HL-60 (cell line): ENCODE measurements around the gene PLXNB3.

Experiments
- DNase-seq, 2 experiments: peaks; one replicate each; pipeline ENCODE4 v3.0.0-alpha.2; 2010 to 2020; ENCODE audit warnings: low read depth in 1 of 2, low spot score in 1 of 2
- H3K27ac ChIP-seq: fragments of 250-450 bp; sonication (Bioruptor Pico); replicated peaks from 2 replicates; pipeline ENCODE4 v1.5.1; 2020; ENCODE audit warnings: mild to moderate bottlenecking, moderate library complexity
- H3K27me3 ChIP-seq: fragments of 250-450 bp; sonication (Bioruptor Pico); 2 replicates; pipeline ENCODE4 v1.5.1; 2021; ENCODE audit warnings: mild to moderate bottlenecking, moderate library complexity; ENCODE audit not compliant: insufficient read depth, poor library complexity, severe bottlenecking
- H3K4me3 ChIP-seq: replicated peaks from 2 replicates; pipeline ENCODE4 v1.5.1; 2011; ENCODE audit warnings: mild to moderate bottlenecking, control low read depth, low read length; ENCODE audit not compliant: insufficient read depth
- GABPA ChIP-seq: IDR thresholded peaks from 2 replicates; pipeline ENCODE4 v1.6.1; 2012; ENCODE audit warnings: low read depth
- POLR2AphosphoS5 ChIP-seq: IDR thresholded peaks from 2 replicates; pipeline ENCODE4 v1.6.1; 2012; ENCODE audit warnings: low read depth
- SPI1 ChIP-seq: IDR thresholded peaks from 2 replicates; pipeline ENCODE4 v1.6.1; 2012; ENCODE audit warnings: low read depth, mild to moderate bottlenecking, borderline replicate concordance
- TF ChIP-seq, protein P1 (sequence below): IDR thresholded peaks from 2 replicates; pipeline ENCODE4 v1.6.1; 2012; ENCODE audit warnings: low read depth; ENCODE audit not compliant: insufficient replicate concordance
- TF ChIP-seq, protein P2 (sequence below): IDR thresholded peaks from one replicate; pipeline ENCODE4 v1.5.1; 2011; ENCODE audit warnings: low read length, control low read depth, inconsistent platforms; ENCODE audit not compliant: insufficient read depth

The PLXNB3 gene

DNA sequence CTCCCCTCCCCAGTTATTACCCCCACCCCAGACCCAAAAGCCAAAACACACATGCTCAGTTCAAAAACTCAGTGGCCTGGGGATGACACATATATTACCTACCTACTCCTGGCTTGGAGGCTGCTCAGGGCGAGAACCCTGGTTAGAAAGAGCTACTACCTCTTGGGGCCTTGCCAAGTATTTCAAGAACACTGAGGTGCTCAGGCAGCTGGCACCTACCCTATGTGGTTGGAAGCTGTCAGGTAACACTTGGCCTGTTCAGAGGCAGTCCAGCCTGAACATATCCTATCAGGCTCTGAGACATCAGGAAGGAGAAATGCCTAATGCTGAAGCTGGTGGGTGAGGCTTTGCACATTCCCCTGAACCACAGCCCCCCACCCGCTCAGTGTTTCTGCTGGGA lies 44.8 kb upstream of the PLXNB3 start:
- TF ChIP-seq, protein P1, sequence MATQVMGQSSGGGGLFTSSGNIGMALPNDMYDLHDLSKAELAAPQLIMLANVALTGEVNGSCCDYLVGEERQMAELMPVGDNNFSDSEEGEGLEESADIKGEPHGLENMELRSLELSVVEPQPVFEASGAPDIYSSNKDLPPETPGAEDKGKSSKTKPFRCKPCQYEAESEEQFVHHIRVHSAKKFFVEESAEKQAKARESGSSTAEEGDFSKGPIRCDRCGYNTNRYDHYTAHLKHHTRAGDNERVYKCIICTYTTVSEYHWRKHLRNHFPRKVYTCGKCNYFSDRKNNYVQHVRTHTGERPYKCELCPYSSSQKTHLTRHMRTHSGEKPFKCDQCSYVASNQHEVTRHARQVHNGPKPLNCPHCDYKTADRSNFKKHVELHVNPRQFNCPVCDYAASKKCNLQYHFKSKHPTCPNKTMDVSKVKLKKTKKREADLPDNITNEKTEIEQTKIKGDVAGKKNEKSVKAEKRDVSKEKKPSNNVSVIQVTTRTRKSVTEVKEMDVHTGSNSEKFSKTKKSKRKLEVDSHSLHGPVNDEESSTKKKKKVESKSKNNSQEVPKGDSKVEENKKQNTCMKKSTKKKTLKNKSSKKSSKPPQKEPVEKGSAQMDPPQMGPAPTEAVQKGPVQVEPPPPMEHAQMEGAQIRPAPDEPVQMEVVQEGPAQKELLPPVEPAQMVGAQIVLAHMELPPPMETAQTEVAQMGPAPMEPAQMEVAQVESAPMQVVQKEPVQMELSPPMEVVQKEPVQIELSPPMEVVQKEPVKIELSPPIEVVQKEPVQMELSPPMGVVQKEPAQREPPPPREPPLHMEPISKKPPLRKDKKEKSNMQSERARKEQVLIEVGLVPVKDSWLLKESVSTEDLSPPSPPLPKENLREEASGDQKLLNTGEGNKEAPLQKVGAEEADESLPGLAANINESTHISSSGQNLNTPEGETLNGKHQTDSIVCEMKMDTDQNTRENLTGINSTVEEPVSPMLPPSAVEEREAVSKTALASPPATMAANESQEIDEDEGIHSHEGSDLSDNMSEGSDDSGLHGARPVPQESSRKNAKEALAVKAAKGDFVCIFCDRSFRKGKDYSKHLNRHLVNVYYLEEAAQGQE, result no peak
- TF ChIP-seq GABPA, result no peak
- TF ChIP-seq POLR2AphosphoS5, result no peak
- TF ChIP-seq SPI1, result no peak
- TF ChIP-seq, protein P2, sequence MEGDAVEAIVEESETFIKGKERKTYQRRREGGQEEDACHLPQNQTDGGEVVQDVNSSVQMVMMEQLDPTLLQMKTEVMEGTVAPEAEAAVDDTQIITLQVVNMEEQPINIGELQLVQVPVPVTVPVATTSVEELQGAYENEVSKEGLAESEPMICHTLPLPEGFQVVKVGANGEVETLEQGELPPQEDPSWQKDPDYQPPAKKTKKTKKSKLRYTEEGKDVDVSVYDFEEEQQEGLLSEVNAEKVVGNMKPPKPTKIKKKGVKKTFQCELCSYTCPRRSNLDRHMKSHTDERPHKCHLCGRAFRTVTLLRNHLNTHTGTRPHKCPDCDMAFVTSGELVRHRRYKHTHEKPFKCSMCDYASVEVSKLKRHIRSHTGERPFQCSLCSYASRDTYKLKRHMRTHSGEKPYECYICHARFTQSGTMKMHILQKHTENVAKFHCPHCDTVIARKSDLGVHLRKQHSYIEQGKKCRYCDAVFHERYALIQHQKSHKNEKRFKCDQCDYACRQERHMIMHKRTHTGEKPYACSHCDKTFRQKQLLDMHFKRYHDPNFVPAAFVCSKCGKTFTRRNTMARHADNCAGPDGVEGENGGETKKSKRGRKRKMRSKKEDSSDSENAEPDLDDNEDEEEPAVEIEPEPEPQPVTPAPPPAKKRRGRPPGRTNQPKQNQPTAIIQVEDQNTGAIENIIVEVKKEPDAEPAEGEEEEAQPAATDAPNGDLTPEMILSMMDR, result no peak
- no peak for DNase-seq
- Histone ChIP-seq H3K27me3 (no peaks in the 10 kb centered on the region), H3K27ac (no peak overlapping the region), H3K4me3 (no peak overlapping the region)

DNA sequence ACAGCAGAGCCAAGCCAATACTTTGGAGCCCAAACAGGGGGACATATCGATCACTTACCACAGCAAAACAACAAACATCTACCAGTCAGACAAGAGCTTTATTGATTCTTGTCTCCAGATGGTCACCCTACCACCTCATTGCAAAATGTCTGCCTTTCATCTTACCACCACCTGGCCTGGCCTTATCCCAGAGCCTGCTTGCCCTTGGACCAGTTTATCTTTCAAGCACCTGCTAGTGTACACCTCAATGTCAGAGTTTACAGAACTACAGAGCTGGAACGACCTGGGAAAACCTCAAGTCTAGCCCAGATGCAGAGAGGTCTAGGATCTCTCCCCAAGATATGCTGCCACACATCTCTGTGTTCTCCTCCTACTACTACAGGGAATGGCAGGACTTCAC lies 44.3 kb upstream of the PLXNB3 start:
- H3K27ac ChIP-seq, result no peak overlapping the region
- no peak overlapping the region for H3K4me3 ChIP-seq
- TF ChIP-seq, protein P2, result no peak
- no peak for TF ChIP-seq GABPA
- TF ChIP-seq POLR2AphosphoS5, result no peak
- TF ChIP-seq SPI1, result no peak
- TF ChIP-seq, protein P1, result no peak
- H3K27me3 ChIP-seq, result no peaks in the 10 kb centered on the region
- no peak for DNase-seq

DNA sequence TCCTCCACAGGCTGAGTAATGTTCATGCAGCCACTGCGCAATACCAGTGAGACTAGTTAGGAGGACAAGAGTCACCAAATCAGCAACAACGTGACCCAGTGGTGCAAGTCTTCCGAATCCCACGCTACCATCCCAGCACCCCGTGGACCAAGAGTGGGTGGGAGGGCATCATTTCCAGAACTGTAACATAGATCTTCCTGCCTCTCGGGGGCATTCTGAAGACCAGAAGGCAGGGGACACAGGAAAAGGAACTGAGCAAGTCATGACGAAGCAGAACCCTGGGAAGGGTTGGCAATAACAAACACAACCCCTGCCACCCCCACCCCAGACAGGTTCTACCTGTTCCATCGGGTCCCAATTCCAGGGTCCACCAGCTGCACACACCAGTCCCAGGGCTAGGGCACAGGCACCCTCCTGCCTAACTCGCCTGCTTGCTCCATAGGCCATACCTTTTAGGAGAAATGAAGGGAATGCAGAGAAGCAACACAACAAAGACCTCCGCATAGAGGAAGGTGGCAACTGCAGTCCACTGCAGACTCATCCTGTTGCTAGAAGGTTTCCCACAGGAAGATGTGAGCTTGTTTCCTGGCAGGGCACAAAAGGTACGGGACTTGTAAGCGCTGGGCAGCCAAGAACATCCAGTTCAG lies 41.2 kb upstream of the PLXNB3 start:
- Histone ChIP-seq H3K4me3 (peak overlapping the region; percentile 64), H3K27ac (peak overlapping the region; percentile 83), H3K27me3 (no peaks in the 10 kb centered on the region)
- peak; percentile 23 to 41 for DNase-seq
- TF ChIP-seq POLR2AphosphoS5 (no peak), GABPA (no peak), SPI1 (0 out of 2 replicates have a peak, but pooled peaks have one; percentile 2)
- TF ChIP-seq, protein P1, result no peak
